ENCODE results near the gene ATG101. TPM values are rescaled to one million over a fixed set of nuclear protein-coding genes. Genes with fewer than 3 reads are reported as not detected.
A peak's percentile ranks its signal among the peaks of the same experiment; 100 is the strongest.

The ATG101 gene
- total and polyA plus RNA-seq, 2 donors = 36.7 to 43.3 TPM

- no peaks in the 10 kb centered on the region for H3K9me3 ChIP-seq (ENCODE audit: control insufficient read depth in 2 of 2, insufficient read depth in 1 of 2, low read length in 1 of 2)
- DNase-seq (ENCODE audit: low read depth in 6 of 9, low spot score in 9 of 9) = no peak
- peaks cover 0 to 11% of the 10 kb centered on the region in 2 donors for H3K27me3 ChIP-seq (ENCODE audit: control insufficient read depth in 2 of 2, insufficient read depth in 1 of 2, low read length in 1 of 2)
- peaks cover 0 to 6% of the 10 kb centered on the region in 2 donors for H3K36me3 ChIP-seq (ENCODE audit: control insufficient read depth in 2 of 2, insufficient read depth in 2 of 2, low read length in 1 of 2)
- no peak overlapping the region for H3K4me3 ChIP-seq (ENCODE audit: low read length in 2 of 2)
- no peak overlapping the region for H3K27ac ChIP-seq (ENCODE audit: low read depth in 1 of 2, low read length in 1 of 2)
- WGBS = 89% methylated on average over 9 of the region's 9 CpGs
- H3K4me1 ChIP-seq (ENCODE audit: control insufficient read depth in 2 of 2, insufficient read depth in 2 of 2, low read length in 2 of 2) = peaks cover 50 to 69% of the 10 kb centered on the region in 2 donors
Measured at GRCh38 chr12:52086366-52086765, 16.6 kb downstream of the ATG101 start.

- WGBS = 82% methylated on average over 22 of the region's 22 CpGs
- peaks cover 0 to 11% of the 10 kb centered on the region in 2 donors for H3K27me3 ChIP-seq (ENCODE audit: control insufficient read depth in 2 of 2, insufficient read depth in 1 of 2, low read length in 1 of 2)
- no peaks in the 10 kb centered on the region for H3K9me3 ChIP-seq (ENCODE audit: control insufficient read depth in 2 of 2, insufficient read depth in 1 of 2, low read length in 1 of 2)
- no peak overlapping the region for H3K27ac ChIP-seq (ENCODE audit: low read depth in 1 of 2, low read length in 1 of 2)
- peaks cover 0 to 6% of the 10 kb centered on the region in 2 donors for H3K36me3 ChIP-seq (ENCODE audit: control insufficient read depth in 2 of 2, insufficient read depth in 2 of 2, low read length in 1 of 2)
- no peak overlapping the region for H3K4me3 ChIP-seq (ENCODE audit: low read length in 2 of 2)
- no peak for DNase-seq (ENCODE audit: low read depth in 6 of 9, low spot score in 9 of 9)
- peaks cover 49 to 69% of the 10 kb centered on the region in 2 donors for H3K4me1 ChIP-seq (ENCODE audit: control insufficient read depth in 2 of 2, insufficient read depth in 2 of 2, low read length in 2 of 2)
Measured at GRCh38 chr12:52086944-52087835, 17.4 kb downstream of the ATG101 start.

GRCh38 chr12:52087961-52088820 is 18.4 kb downstream of the ATG101 start:
- H3K4me1 ChIP-seq (ENCODE audit: control insufficient read depth in 2 of 2, insufficient read depth in 2 of 2, low read length in 2 of 2) = peaks cover 42 to 61% of the 10 kb centered on the region in 2 donors
- H3K27ac ChIP-seq (ENCODE audit: low read depth in 1 of 2, low read length in 1 of 2) = peak overlapping the region in 1 of 2 donors; percentile 41
- WGBS = 62% methylated on average over 20 of the region's 20 CpGs
- no peak overlapping the region for H3K4me3 ChIP-seq (ENCODE audit: low read length in 2 of 2)
- peaks cover 0 to 6% of the 10 kb centered on the region in 2 donors for H3K36me3 ChIP-seq (ENCODE audit: control insufficient read depth in 2 of 2, insufficient read depth in 2 of 2, low read length in 1 of 2)
- peak in 2 of 9 donors; percentile 48 to 61 for DNase-seq (ENCODE audit: low read depth in 6 of 9, low spot score in 9 of 9)
- no peaks in the 10 kb centered on the region for H3K9me3 ChIP-seq (ENCODE audit: control insufficient read depth in 2 of 2, insufficient read depth in 1 of 2, low read length in 1 of 2)
- H3K27me3 ChIP-seq (ENCODE audit: control insufficient read depth in 2 of 2, insufficient read depth in 1 of 2, low read length in 1 of 2) = peaks cover 0 to 11% of the 10 kb centered on the region in 2 donors

- no peaks in the 10 kb centered on the region for H3K9me3 ChIP-seq (ENCODE audit: control insufficient read depth in 2 of 2, insufficient read depth in 1 of 2, low read length in 1 of 2)
- peaks cover 0 to 11% of the 10 kb centered on the region in 2 donors for H3K27me3 ChIP-seq (ENCODE audit: control insufficient read depth in 2 of 2, insufficient read depth in 1 of 2, low read length in 1 of 2)
- no peak for DNase-seq (ENCODE audit: low read depth in 6 of 9, low spot score in 9 of 9)
- 93% methylated on average over 11 of the region's 11 CpGs for WGBS
- H3K27ac ChIP-seq (ENCODE audit: low read depth in 1 of 2, low read length in 1 of 2) = no peak overlapping the region
- H3K36me3 ChIP-seq (ENCODE audit: control insufficient read depth in 2 of 2, insufficient read depth in 2 of 2, low read length in 1 of 2) = peaks cover 0 to 6% of the 10 kb centered on the region in 2 donors
- peaks cover 47 to 57% of the 10 kb centered on the region in 2 donors for H3K4me1 ChIP-seq (ENCODE audit: control insufficient read depth in 2 of 2, insufficient read depth in 2 of 2, low read length in 2 of 2)
- no peak overlapping the region for H3K4me3 ChIP-seq (ENCODE audit: low read length in 2 of 2)
Measured at GRCh38 chr12:52089491-52089890, 19.7 kb downstream of the ATG101 start.

GRCh38 chr12:52090291-52090690 is 20.5 kb downstream of the ATG101 start:
- DNase-seq (ENCODE audit: low read depth in 6 of 9, low spot score in 9 of 9) = peak in 2 of 9 donors; percentile 54 to 76
- 34% methylated on average over 10 of the region's 10 CpGs for WGBS

GRCh38 chr12:52091061-52091460 is 21.3 kb downstream of the ATG101 start:
- DNase-seq (ENCODE audit: low read depth in 6 of 9, low spot score in 9 of 9) = no peak
- Histone ChIP-seq H3K27me3 (ENCODE audit: control insufficient read depth in 2 of 2, insufficient read depth in 1 of 2, low read length in 1 of 2) (peaks cover 0 to 11% of the 10 kb centered on the region in 2 donors), H3K36me3 (ENCODE audit: control insufficient read depth in 2 of 2, insufficient read depth in 2 of 2, low read length in 1 of 2) (no peaks in the 10 kb centered on the region), H3K4me3 (ENCODE audit: low read length in 2 of 2) (no peak overlapping the region), H3K4me1 (ENCODE audit: control insufficient read depth in 2 of 2, insufficient read depth in 2 of 2, low read length in 2 of 2) (peaks cover 47 to 57% of the 10 kb centered on the region in 2 donors), H3K9me3 (ENCODE audit: control insufficient read depth in 2 of 2, insufficient read depth in 1 of 2, low read length in 1 of 2) (no peaks in the 10 kb centered on the region), H3K27ac (ENCODE audit: low read depth in 1 of 2, low read length in 1 of 2) (no peak overlapping the region)
- WGBS = 35% methylated on average over 3 of the region's 3 CpGs

More at GRCh38 chr12:52090291-52090690, 20.5 kb downstream of the ATG101 start:
- Histone ChIP-seq H3K9me3 (ENCODE audit: control insufficient read depth in 2 of 2, insufficient read depth in 1 of 2, low read length in 1 of 2) (no peaks in the 10 kb centered on the region), H3K4me3 (ENCODE audit: low read length in 2 of 2) (no peak overlapping the region), H3K36me3 (ENCODE audit: control insufficient read depth in 2 of 2, insufficient read depth in 2 of 2, low read length in 1 of 2) (peaks cover 0 to 4% of the 10 kb centered on the region in 2 donors), H3K27me3 (ENCODE audit: control insufficient read depth in 2 of 2, insufficient read depth in 1 of 2, low read length in 1 of 2) (peaks cover 0 to 11% of the 10 kb centered on the region in 2 donors), H3K4me1 (ENCODE audit: control insufficient read depth in 2 of 2, insufficient read depth in 2 of 2, low read length in 2 of 2) (peaks cover 47 to 57% of the 10 kb centered on the region in 2 donors), H3K27ac (ENCODE audit: low read depth in 1 of 2, low read length in 1 of 2) (peak overlapping the region in 1 of 2 donors; percentile 74)

GRCh38 chr12:52091869-52092268 is 22.1 kb downstream of the ATG101 start:
- no peak for DNase-seq (ENCODE audit: low read depth in 6 of 9, low spot score in 9 of 9)
- Histone ChIP-seq H3K4me1 (ENCODE audit: control insufficient read depth in 2 of 2, insufficient read depth in 2 of 2, low read length in 2 of 2) (peaks cover 47 to 54% of the 10 kb centered on the region in 2 donors), H3K4me3 (ENCODE audit: low read length in 2 of 2) (no peak overlapping the region), H3K36me3 (ENCODE audit: control insufficient read depth in 2 of 2, insufficient read depth in 2 of 2, low read length in 1 of 2) (no peaks in the 10 kb centered on the region), H3K27ac (ENCODE audit: low read depth in 1 of 2, low read length in 1 of 2) (no peak overlapping the region), H3K27me3 (ENCODE audit: control insufficient read depth in 2 of 2, insufficient read depth in 1 of 2, low read length in 1 of 2) (peaks cover 0 to 11% of the 10 kb centered on the region in 2 donors), H3K9me3 (ENCODE audit: control insufficient read depth in 2 of 2, insufficient read depth in 1 of 2, low read length in 1 of 2) (no peaks in the 10 kb centered on the region)
- WGBS = 68% methylated on average over 8 of the region's 8 CpGs

GRCh38 chr12:52093346-52093745 is 23.6 kb downstream of the ATG101 start:
- H3K4me1 ChIP-seq (ENCODE audit: control insufficient read depth in 2 of 2, insufficient read depth in 2 of 2, low read length in 2 of 2) = peaks cover 41% of the 10 kb centered on the region in 2 donors
- 87% methylated on average over 7 of the region's 7 CpGs for WGBS

More at GRCh38 chr12:52093346-52093745, 23.6 kb downstream of the ATG101 start:
- no peak for DNase-seq (ENCODE audit: low read depth in 6 of 9, low spot score in 9 of 9)
- H3K27me3 ChIP-seq (ENCODE audit: control insufficient read depth in 2 of 2, insufficient read depth in 1 of 2, low read length in 1 of 2) = peaks cover 0 to 6% of the 10 kb centered on the region in 2 donors
- H3K27ac ChIP-seq (ENCODE audit: low read depth in 1 of 2, low read length in 1 of 2) = no peak overlapping the region
- no peak overlapping the region for H3K4me3 ChIP-seq (ENCODE audit: low read length in 2 of 2)
- H3K36me3 ChIP-seq (ENCODE audit: control insufficient read depth in 2 of 2, insufficient read depth in 2 of 2, low read length in 1 of 2) = no peaks in the 10 kb centered on the region
- H3K9me3 ChIP-seq (ENCODE audit: control insufficient read depth in 2 of 2, insufficient read depth in 1 of 2, low read length in 1 of 2) = no peaks in the 10 kb centered on the region
